Measurements from ENCODE around the gene CAMK2D. TPM values are rescaled to one million over a fixed set of nuclear protein-coding genes. Genes with fewer than 3 reads are reported as not detected.

The CAMK2D gene
- total RNA-seq, 1 experiment from 2014 or later = 7.1 TPM

- H3K4me3 ChIP-seq = no peak overlapping the region
- peaks cover 5% of the 10 kb centered on the region for H3K4me1 ChIP-seq (replicated peaks; ENCODE audit: insufficient read depth)
- BruUV-seq (replicated peaks) = no TSS peak
- H4K20me1 ChIP-seq (ENCODE audit: insufficient read depth) = no peaks in the 10 kb centered on the region
- ChIA-PET POLR2A (ENCODE audit: unreplicated experiment) (no interaction called here), CTCF (no interaction called here)
- H3K36me3 ChIP-seq (ENCODE audit: low read depth) = no peaks in the 10 kb centered on the region
- no peak for DNase-seq
- no peak overlapping the region for H3K4me2 ChIP-seq
- H3K9me3 ChIP-seq (ENCODE audit: insufficient read depth, low read depth) = no peaks in the 10 kb centered on the region
- peaks cover 2% of the 10 kb centered on the region for H3F3A ChIP-seq (ENCODE audit: insufficient read depth, low read depth)
- H3K27ac ChIP-seq = no peak overlapping the region
- H3K79me2 ChIP-seq (ENCODE audit: low read depth) = no peaks in the 10 kb centered on the region
- no peak overlapping the region for H2AFZ ChIP-seq
- intact Hi-C loops (cut with micrococcal nuclease; ENCODE audit: unreplicated experiment) = no loop called here
- no peaks in the 10 kb centered on the region for H3K9me2 ChIP-seq (ENCODE audit: insufficient read depth)
- no peaks in the 10 kb centered on the region for H3K27me3 ChIP-seq (ENCODE audit: insufficient read depth, low read depth)
- TF ChIP-seq EZH2 (IDR thresholded peaks at IDR 0.05; ENCODE audit: low read depth) (no peak), CTCF (conservative IDR thresholded peaks at IDR 0.05) (no peak)
Measured at GRCh38 chr4:113462286-113462685, 299.3 kb downstream of the CAMK2D start.

GRCh38 chr4:113461281-113461680 lies 300.3 kb downstream of the CAMK2D start:
- Histone ChIP-seq H3K4me1 (replicated peaks; ENCODE audit: insufficient read depth) (no peaks in the 10 kb centered on the region), H2AFZ (no peak overlapping the region), H3F3A (ENCODE audit: insufficient read depth, low read depth) (no peaks in the 10 kb centered on the region), H4K20me1 (ENCODE audit: insufficient read depth) (no peaks in the 10 kb centered on the region), H3K36me3 (ENCODE audit: low read depth) (no peaks in the 10 kb centered on the region), H3K9me2 (ENCODE audit: insufficient read depth) (no peaks in the 10 kb centered on the region), H3K27ac (no peak overlapping the region), H3K4me3 (no peak overlapping the region), H3K9me3 (ENCODE audit: insufficient read depth, low read depth) (no peaks in the 10 kb centered on the region), H3K4me2 (no peak overlapping the region), H3K27me3 (ENCODE audit: insufficient read depth, low read depth) (no peaks in the 10 kb centered on the region), H3K79me2 (ENCODE audit: low read depth) (no peaks in the 10 kb centered on the region)
- CTCF ChIA-PET = no interaction called here
- intact Hi-C loops (cut with micrococcal nuclease; ENCODE audit: unreplicated experiment) = no loop called here
- POLR2A ChIA-PET (ENCODE audit: unreplicated experiment) = no interaction called here
- DNase-seq = no peak
- no peak for TF ChIP-seq CTCF (conservative IDR thresholded peaks at IDR 0.05)
- TF ChIP-seq EZH2 (IDR thresholded peaks at IDR 0.05; ENCODE audit: low read depth) = no peak
- no TSS peak for BruUV-seq (replicated peaks)

GRCh38 chr4:113457886-113458285 lies 303.7 kb downstream of the CAMK2D start:
- H2AFZ ChIP-seq = no peak overlapping the region
- DNase-seq = no peak
- H3K79me2 ChIP-seq (ENCODE audit: low read depth) = no peaks in the 10 kb centered on the region
- H4K20me1 ChIP-seq (ENCODE audit: insufficient read depth) = no peaks in the 10 kb centered on the region
- no peaks in the 10 kb centered on the region for H3K36me3 ChIP-seq (ENCODE audit: low read depth)
- H3K9me2 ChIP-seq (ENCODE audit: insufficient read depth) = no peaks in the 10 kb centered on the region
- BruUV-seq (replicated peaks) = no TSS peak
- H3K4me2 ChIP-seq = no peak overlapping the region
- no peak overlapping the region for H3K4me3 ChIP-seq
- no peak for TF ChIP-seq EZH2 (IDR thresholded peaks at IDR 0.05; ENCODE audit: low read depth)
- TF ChIP-seq CTCF (conservative IDR thresholded peaks at IDR 0.05) = no peak
- intact Hi-C loops (cut with micrococcal nuclease; ENCODE audit: unreplicated experiment) = no loop called here
- no peaks in the 10 kb centered on the region for H3K27me3 ChIP-seq (ENCODE audit: insufficient read depth, low read depth)
- POLR2A ChIA-PET (ENCODE audit: unreplicated experiment) = no interaction called here
- no peaks in the 10 kb centered on the region for H3K4me1 ChIP-seq (replicated peaks; ENCODE audit: insufficient read depth)
- CTCF ChIA-PET = no interaction called here
- H3K27ac ChIP-seq = no peak overlapping the region
- H3F3A ChIP-seq (ENCODE audit: insufficient read depth, low read depth) = no peaks in the 10 kb centered on the region
- H3K9me3 ChIP-seq (ENCODE audit: insufficient read depth, low read depth) = no peaks in the 10 kb centered on the region

All from PC-9 (cell line).